ENCODE results near the gene PARD3.

PARD3 gene

DNA sequence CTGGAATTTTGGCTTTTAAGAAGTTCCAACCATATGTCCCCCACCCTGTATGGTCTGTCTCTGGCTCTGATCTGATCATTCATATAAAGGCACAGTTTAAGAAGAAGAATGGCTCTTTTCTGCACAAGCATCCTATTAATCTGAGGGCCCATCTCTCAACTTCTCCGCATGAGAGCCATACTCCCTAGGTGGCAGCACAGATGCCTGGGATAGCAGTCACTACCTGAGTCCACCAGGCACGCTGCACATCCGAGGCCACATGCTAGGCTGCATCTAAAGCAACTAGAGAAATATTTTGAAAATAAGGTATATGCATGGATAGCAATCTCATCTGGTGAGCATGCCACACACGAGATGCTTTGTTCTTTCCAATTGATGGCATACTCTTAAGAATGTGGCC, 565.5 kb downstream of the PARD3 start:
- Histone ChIP-seq H3K27ac (ENCODE audit: low read depth, low read length) (no peak overlapping the region), H3K4me3 (ENCODE audit: low read depth in 1 of 2, low read length in 2 of 2) (no peak overlapping the region), H3K4me1 (ENCODE audit: insufficient read depth, low read length) (no peaks in the 10 kb centered on the region), H3K9ac (ENCODE audit: low read length) (no peak overlapping the region), H3K36me3 (ENCODE audit: insufficient read depth, low read length) (no peaks in the 10 kb centered on the region), H3K9me3 (ENCODE audit: low read length) (no peaks in the 10 kb centered on the region), H3K27me3 (ENCODE audit: control insufficient read depth in 1 of 2, insufficient read depth in 2 of 2, low read length in 2 of 2) (no peaks in the 10 kb centered on the region)

DNA sequence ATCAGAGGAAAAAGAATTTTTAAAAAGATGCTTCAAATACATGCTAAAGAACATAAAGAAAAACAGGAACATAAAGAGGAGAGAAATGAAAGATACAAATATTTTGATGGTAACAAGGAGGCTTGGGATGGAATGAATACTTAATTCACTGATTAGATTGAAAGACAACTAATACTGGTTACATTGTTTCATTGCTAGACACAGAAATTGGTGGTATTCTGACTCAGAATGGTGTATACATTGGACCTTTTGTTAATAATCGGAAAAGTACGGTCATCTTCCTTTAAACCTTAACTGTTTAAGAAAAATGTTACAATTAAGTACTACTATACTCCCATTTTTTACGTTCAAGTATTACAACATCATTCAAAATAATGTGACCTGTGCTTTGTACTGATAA, 567.5 kb downstream of the PARD3 start:
- H3K27ac ChIP-seq (ENCODE audit: low read depth, low read length) = no peak overlapping the region
- H3K9ac ChIP-seq (ENCODE audit: low read length) = no peak overlapping the region
- H3K9me3 ChIP-seq (ENCODE audit: low read length) = no peaks in the 10 kb centered on the region
- no peak overlapping the region for H3K4me3 ChIP-seq (ENCODE audit: low read depth in 1 of 2, low read length in 2 of 2)
- no peaks in the 10 kb centered on the region for H3K36me3 ChIP-seq (ENCODE audit: insufficient read depth, low read length)
- no peaks in the 10 kb centered on the region for H3K27me3 ChIP-seq (ENCODE audit: control insufficient read depth in 1 of 2, insufficient read depth in 2 of 2, low read length in 2 of 2)
- no peaks in the 10 kb centered on the region for H3K4me1 ChIP-seq (ENCODE audit: insufficient read depth, low read length)

DNA sequence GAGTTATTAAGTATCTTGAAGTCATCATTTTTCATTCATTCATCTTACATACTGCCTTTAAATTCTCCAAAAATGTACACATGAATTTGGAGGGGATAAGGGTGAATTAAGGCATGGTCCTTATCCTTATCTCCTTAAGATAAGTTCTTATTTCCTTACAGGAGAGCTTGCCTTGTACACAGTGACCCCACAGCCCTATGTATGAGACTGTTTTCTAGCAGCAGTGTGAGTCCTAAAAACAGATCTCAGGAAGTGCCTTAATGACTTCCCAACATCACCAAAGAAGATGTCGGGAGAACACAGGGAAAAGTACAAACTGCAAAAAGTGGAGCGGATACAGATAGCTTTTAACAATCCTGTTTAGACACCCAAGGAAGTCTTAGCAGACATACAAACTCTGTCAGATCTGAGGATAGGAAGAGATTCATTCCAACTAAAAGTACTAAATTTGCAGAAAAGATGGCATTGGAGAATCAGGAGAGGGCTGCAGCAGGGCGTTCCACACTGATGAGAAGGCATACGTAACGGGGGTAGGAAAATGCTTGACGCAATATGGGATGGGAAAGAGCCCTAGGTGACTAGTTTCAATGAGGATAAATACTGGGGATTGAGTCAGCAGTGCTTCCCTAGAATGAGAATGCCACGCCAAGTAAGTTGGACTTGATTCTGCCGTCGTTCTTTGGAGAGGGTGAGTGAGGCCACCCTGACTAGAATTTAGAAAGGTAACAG, 570.2 kb downstream of the PARD3 start:
- Histone ChIP-seq H3K9ac (ENCODE audit: low read length) (no peak overlapping the region), H3K9me3 (ENCODE audit: low read length) (no peaks in the 10 kb centered on the region), H3K4me1 (ENCODE audit: insufficient read depth, low read length) (peaks cover 7% of the 10 kb centered on the region), H3K4me3 (ENCODE audit: low read depth in 1 of 2, low read length in 2 of 2) (no peak overlapping the region), H3K27me3 (ENCODE audit: control insufficient read depth in 1 of 2, insufficient read depth in 2 of 2, low read length in 2 of 2) (no peaks in the 10 kb centered on the region), H3K27ac (ENCODE audit: low read depth, low read length) (no peak overlapping the region), H3K36me3 (ENCODE audit: insufficient read depth, low read length) (no peaks in the 10 kb centered on the region)

DNA sequence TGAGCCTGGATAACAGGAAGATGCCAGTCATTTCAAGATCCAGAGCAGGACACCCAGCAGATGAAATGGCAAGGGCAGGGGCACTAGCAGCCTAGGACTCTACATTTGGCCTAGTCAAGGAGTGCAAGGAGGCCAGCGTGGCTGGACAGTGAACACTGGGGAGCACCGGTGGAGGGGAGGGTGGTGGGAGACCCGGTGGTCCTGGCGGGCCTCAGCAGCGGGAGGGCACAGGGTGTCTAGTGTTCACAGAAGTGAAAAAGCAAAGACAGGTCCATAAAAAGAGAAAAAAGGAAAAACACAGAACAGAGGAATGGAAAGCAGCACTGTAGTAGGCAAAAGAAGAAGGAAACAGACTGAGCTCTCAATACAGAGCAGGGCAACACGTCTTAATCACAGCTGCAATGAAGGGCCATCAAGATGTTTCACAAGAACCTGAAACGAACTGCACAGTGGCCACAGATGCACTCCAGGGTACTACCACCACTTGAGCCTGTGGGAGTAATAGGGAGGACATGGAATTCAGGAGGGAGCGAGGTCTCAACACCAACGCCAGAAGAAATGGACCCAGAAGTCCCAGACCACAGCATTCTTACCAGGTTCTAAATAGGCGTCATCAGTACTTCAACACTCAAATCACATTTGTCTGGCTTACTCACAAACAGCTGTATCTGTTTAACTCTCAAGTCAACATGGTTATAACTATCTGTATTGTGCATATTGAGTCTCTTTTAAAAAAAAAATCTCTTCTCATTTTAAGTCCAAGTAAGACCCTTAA, 573.7 kb downstream of the PARD3 start:
- H3K4me1 ChIP-seq (ENCODE audit: insufficient read depth, low read length) = peaks cover 10% of the 10 kb centered on the region
- H3K9me3 ChIP-seq (ENCODE audit: low read length) = no peaks in the 10 kb centered on the region
- no peaks in the 10 kb centered on the region for H3K27me3 ChIP-seq (ENCODE audit: control insufficient read depth in 1 of 2, insufficient read depth in 2 of 2, low read length in 2 of 2)
- no peak overlapping the region for H3K27ac ChIP-seq (ENCODE audit: low read depth, low read length)
- H3K9ac ChIP-seq (ENCODE audit: low read length) = no peak overlapping the region
- no peak overlapping the region for H3K4me3 ChIP-seq (ENCODE audit: low read depth in 1 of 2, low read length in 2 of 2)
- H3K36me3 ChIP-seq (ENCODE audit: insufficient read depth, low read length) = no peaks in the 10 kb centered on the region

DNA sequence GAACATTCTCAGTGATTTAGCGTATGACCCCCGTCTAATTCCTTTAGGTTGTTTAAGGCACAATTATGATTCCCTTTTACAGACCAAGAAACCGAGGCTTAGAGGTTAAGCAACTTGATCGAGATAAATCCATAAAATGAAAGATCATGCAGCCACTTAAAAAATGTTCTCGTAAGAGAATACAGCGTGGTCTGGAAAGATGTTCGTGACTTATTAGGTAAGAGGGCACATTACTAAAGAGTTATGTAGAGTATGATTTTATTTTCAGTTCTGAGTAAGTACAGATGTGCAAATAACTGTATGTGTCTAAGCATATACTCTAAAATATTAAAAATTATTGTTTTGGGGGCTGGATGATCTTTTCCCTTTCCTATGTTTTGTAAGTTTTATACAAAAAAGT, 575.1 kb downstream of the PARD3 start:
- Histone ChIP-seq H3K4me3 (ENCODE audit: low read depth in 1 of 2, low read length in 2 of 2) (no peak overlapping the region), H3K9me3 (ENCODE audit: low read length) (no peaks in the 10 kb centered on the region), H3K36me3 (ENCODE audit: insufficient read depth, low read length) (no peaks in the 10 kb centered on the region), H3K4me1 (ENCODE audit: insufficient read depth, low read length) (peaks cover 10% of the 10 kb centered on the region), H3K9ac (ENCODE audit: low read length) (no peak overlapping the region), H3K27ac (ENCODE audit: low read depth, low read length) (no peak overlapping the region), H3K27me3 (ENCODE audit: control insufficient read depth in 1 of 2, insufficient read depth in 2 of 2, low read length in 2 of 2) (no peaks in the 10 kb centered on the region)

DNA sequence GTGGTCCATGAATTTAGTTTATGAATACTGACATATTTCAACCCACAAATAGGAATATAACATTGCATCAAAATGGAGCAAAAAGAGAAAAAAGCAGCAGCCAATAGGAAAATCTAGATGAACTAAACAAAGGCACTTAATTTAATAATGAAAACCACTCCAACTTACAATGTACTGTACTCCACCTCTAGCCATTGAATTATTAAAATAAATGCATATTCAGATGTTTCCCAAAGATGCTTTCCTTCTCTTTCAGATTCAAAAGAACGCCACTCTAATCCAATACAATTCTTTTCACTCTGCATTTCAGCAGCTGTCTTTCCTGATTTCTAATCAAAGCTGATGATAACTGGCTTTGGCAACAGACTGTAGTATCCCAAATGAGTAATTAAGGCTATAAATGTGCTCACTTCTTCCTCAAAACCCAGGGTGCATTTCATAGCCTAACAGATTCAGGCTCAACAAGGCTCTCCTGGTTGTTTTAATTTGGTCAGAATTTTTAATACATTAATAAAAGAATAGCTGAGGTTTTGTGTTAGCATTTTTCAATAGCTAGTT, 577.1 kb downstream of the PARD3 start:
- H3K27me3 ChIP-seq (ENCODE audit: control insufficient read depth in 1 of 2, insufficient read depth in 2 of 2, low read length in 2 of 2) = no peaks in the 10 kb centered on the region
- peaks cover 10% of the 10 kb centered on the region for H3K4me1 ChIP-seq (ENCODE audit: insufficient read depth, low read length)
- H3K9me3 ChIP-seq (ENCODE audit: low read length) = no peaks in the 10 kb centered on the region
- H3K27ac ChIP-seq (ENCODE audit: low read depth, low read length) = no peak overlapping the region
- no peaks in the 10 kb centered on the region for H3K36me3 ChIP-seq (ENCODE audit: insufficient read depth, low read length)
- H3K9ac ChIP-seq (ENCODE audit: low read length) = no peak overlapping the region
- H3K4me3 ChIP-seq (ENCODE audit: low read depth in 1 of 2, low read length in 2 of 2) = no peak overlapping the region

DNA sequence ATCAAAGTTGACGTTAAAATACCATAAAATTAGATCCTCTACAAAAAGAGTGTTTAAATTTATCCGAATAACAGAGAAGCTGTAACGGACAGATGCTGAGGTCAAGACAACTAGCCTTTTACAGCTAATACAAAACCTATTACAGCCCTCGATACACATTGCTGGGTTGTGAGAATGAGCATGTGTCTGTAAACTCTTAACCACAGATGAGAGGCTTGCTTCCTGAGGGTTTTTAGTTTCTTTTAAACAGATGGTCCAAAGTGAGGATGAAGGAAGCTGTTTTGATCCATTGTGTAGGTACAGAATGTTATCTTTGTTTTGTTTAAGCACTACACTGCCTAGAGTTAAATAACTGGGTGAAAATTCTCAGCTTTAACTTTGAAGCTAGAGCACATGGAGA, 578.2 kb downstream of the PARD3 start:
- Histone ChIP-seq H3K9ac (ENCODE audit: low read length) (no peak overlapping the region), H3K36me3 (ENCODE audit: insufficient read depth, low read length) (no peaks in the 10 kb centered on the region), H3K27me3 (ENCODE audit: control insufficient read depth in 1 of 2, insufficient read depth in 2 of 2, low read length in 2 of 2) (no peaks in the 10 kb centered on the region), H3K4me1 (ENCODE audit: insufficient read depth, low read length) (peaks cover 10% of the 10 kb centered on the region), H3K4me3 (ENCODE audit: low read depth in 1 of 2, low read length in 2 of 2) (no peak overlapping the region), H3K27ac (ENCODE audit: low read depth, low read length) (no peak overlapping the region), H3K9me3 (ENCODE audit: low read length) (no peaks in the 10 kb centered on the region)

DNA sequence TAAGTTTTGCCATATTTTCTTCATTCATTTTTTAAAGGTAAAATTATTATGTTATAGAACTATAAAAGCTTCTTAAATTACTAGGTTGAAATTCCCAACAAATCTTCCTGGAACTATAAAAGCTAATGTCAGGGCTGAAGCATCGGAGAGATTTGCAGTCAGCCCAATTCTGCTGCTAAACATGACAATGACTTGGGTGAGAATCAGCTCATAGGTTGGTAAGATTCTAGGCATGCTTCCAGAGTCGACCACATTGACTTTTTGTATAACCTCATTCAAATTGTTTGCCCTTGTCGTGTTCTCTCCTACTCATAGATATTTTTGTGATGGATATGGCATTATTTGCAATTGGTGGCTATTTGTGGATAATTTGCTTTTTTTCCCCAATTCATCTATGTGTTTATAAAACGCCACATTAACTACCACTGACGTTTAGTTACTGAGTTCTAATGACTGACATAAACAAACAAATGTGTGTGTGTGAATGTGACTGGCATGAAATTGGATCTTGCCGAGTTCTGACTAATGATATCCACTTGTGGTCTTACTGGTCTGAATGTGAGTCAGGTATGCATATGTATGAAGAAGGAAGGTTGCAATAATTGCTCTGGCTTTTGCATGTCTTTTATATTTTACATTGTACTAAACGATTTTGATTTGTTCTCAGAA, 579.8 kb downstream of the PARD3 start:
- no peaks in the 10 kb centered on the region for H3K36me3 ChIP-seq (ENCODE audit: insufficient read depth, low read length)
- no peaks in the 10 kb centered on the region for H3K27me3 ChIP-seq (ENCODE audit: control insufficient read depth in 1 of 2, insufficient read depth in 2 of 2, low read length in 2 of 2)
- peaks cover 3% of the 10 kb centered on the region for H3K4me1 ChIP-seq (ENCODE audit: insufficient read depth, low read length)
- no peaks in the 10 kb centered on the region for H3K9me3 ChIP-seq (ENCODE audit: low read length)
- no peak overlapping the region for H3K4me3 ChIP-seq (ENCODE audit: low read depth in 1 of 2, low read length in 2 of 2)
- H3K27ac ChIP-seq (ENCODE audit: low read depth, low read length) = no peak overlapping the region
- H3K9ac ChIP-seq (ENCODE audit: low read length) = no peak overlapping the region

DNA sequence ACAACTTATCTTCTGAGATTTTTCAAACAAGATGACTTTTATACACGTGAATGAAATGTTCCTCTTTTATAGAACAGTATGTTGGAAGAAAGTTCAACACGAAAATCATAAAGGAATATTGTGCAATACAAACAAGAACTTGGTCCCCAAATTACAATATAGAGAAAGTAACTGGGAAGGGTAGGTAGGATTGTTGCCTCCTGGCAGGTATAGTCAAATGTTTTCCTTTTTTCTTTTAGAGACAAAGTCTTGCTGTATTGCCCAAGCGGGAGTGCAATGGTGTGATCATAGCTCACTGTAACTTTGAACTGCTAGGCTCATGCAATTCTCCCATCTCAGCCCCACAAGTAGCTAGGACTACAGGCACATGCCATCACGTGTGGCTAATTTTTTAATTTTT, 582.6 kb downstream of the PARD3 start:
- Histone ChIP-seq H3K27me3 (ENCODE audit: control insufficient read depth in 1 of 2, insufficient read depth in 2 of 2, low read length in 2 of 2) (no peaks in the 10 kb centered on the region), H3K9me3 (ENCODE audit: low read length) (no peaks in the 10 kb centered on the region), H3K4me1 (ENCODE audit: insufficient read depth, low read length) (no peaks in the 10 kb centered on the region), H3K4me3 (ENCODE audit: low read depth in 1 of 2, low read length in 2 of 2) (no peak overlapping the region), H3K36me3 (ENCODE audit: insufficient read depth, low read length) (no peaks in the 10 kb centered on the region), H3K9ac (ENCODE audit: low read length) (no peak overlapping the region), H3K27ac (ENCODE audit: low read depth, low read length) (no peak overlapping the region)

DNA sequence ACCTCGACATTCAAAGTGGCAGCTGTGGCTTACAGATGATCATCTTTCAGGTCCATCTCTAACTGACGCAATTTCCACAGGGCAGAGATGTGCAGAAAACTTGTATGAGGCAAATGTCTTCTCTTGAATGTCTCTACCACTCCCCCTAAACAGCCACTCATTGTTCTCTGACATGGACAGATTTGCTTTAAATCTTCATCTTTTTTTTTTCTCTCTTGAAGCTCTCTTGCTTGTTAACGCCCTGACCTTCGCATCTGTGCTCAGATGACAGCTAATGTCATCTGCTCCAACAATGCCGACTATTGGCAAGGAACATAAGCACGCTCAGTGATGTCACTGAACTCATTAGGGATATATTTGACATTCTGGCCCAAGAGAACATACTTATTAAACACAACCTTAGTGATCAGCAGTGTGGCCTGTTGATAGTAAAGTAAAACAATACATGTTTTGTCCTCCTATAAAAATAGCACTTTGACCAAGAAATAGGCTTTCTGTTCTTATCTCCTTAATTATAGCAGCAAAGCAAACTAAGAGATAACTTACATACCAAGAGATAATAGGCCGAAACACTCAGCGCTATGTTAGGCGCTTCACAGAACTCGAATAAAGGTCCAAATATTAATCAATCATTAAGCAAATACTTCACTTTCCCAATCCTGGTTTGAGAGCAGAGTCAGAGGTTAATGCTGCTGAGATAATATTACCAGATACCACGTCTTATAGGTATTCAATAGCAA, 583.5 kb downstream of the PARD3 start:
- Histone ChIP-seq H3K27me3 (ENCODE audit: control insufficient read depth in 1 of 2, insufficient read depth in 2 of 2, low read length in 2 of 2) (no peaks in the 10 kb centered on the region), H3K4me1 (ENCODE audit: insufficient read depth, low read length) (no peaks in the 10 kb centered on the region), H3K4me3 (ENCODE audit: low read depth in 1 of 2, low read length in 2 of 2) (no peak overlapping the region), H3K9me3 (ENCODE audit: low read length) (no peaks in the 10 kb centered on the region), H3K9ac (ENCODE audit: low read length) (no peak overlapping the region), H3K36me3 (ENCODE audit: insufficient read depth, low read length) (no peaks in the 10 kb centered on the region), H3K27ac (ENCODE audit: low read depth, low read length) (no peak overlapping the region)

DNA sequence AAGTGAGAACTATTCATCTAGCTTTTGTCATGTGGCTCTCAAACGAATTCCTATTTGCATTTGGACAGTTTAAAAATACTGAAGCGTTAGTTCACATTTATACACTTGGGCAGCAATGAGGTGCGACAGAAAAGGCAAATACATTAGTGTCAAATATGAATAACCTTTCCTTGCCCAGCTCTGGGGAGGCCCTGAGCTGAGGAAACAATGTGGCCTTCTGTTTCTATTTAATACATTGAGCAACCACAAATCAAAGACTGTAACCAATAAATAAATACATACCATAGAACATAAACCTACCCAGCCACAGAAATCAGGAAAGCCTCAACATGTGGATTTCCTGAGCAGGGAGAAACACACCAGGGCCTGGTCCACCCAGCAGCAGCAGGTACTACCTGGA, 585.2 kb downstream of the PARD3 start:
- H3K27ac ChIP-seq (ENCODE audit: low read depth, low read length) = no peak overlapping the region
- H3K9ac ChIP-seq (ENCODE audit: low read length) = no peak overlapping the region
- no peaks in the 10 kb centered on the region for H3K36me3 ChIP-seq (ENCODE audit: insufficient read depth, low read length)
- H3K9me3 ChIP-seq (ENCODE audit: low read length) = no peaks in the 10 kb centered on the region
- H3K4me1 ChIP-seq (ENCODE audit: insufficient read depth, low read length) = no peaks in the 10 kb centered on the region
- H3K27me3 ChIP-seq (ENCODE audit: control insufficient read depth in 1 of 2, insufficient read depth in 2 of 2, low read length in 2 of 2) = no peaks in the 10 kb centered on the region
- H3K4me3 ChIP-seq (ENCODE audit: low read depth in 1 of 2, low read length in 2 of 2) = no peak overlapping the region

Measured in muscle layer of colon (tissue), 2 donors.